Gastroesophageal sphincter (tissue), 4 donors: ENCODE results near the gene OGFR. TPM values are rescaled to one million over a fixed set of nuclear protein-coding genes. Genes with fewer than 3 reads are reported as not detected.

ENCODE experiments used
- ATAC-seq: fragments of 150-250 bp; one replicate; pipeline ENCODE4 v1.9.1; 2016; ENCODE audit warnings: mild to moderate bottlenecking, moderate library complexity
- H3K27ac ChIP-seq, 4 donors: fragments of 200-600 bp; sonication (generic) in 3 of 4; 1 replicate in 3 of 4; 2 replicates in 1 of 4; pipeline ENCODE4 v1.5.1; 2016 to 2019
- H3K27me3 ChIP-seq: fragments of 200-600 bp; sonication (generic); one replicate; pipeline ENCODE4 v1.5.1; 2019
- H3K36me3 ChIP-seq, 2 donors: fragments of 200-600 bp; sonication (generic); one replicate each; pipeline ENCODE4 v1.5.1; 2019; ENCODE audit warnings: control low read depth in 1 of 2
- H3K4me1 ChIP-seq, 3 donors: fragments of 200-600 bp; sonication (generic); 1 replicate in 2 of 3; 2 replicates in 1 of 3; pipeline ENCODE4 v1.5.1; 2016 to 2019; ENCODE audit warnings: control low read depth in 2 of 3
- H3K4me3 ChIP-seq, 2 donors: fragments of 200-600 bp; sonication (generic); one replicate each; pipeline ENCODE4 v1.5.1; 2019; ENCODE audit warnings: mild to moderate bottlenecking in 1 of 2, moderate library complexity in 1 of 2
- H3K9me3 ChIP-seq, 3 donors: fragments of 200-600 bp; sonication (generic); one replicate each; pipeline ENCODE4 v1.5.1; 2017 to 2019; ENCODE audit warnings: control low read depth in 2 of 3
- CTCF ChIP-seq, 4 experiments: fragments of 200-600 bp in 2 of 4; fragments of 450-650 bp in 2 of 4; sonication (generic) in 1 of 4; IDR thresholded peaks; one replicate each; pipeline ENCODE4 v1.5.1; 2017 to 2019; ENCODE audit warnings: antibody characterized with exemption in 4 of 4, mild to moderate bottlenecking in 2 of 4, moderate library complexity in 2 of 4
- EP300 ChIP-seq: sonication (generic); formaldehyde crosslinking; IDR thresholded peaks from one replicate; pipeline ENCODE4 v1.6.1; 2017; ENCODE audit warnings: antibody characterized with exemption, mild to moderate bottlenecking
- POLR2A ChIP-seq, 2 donors: fragments of 450-650 bp; IDR thresholded peaks; one replicate each; pipeline ENCODE4 v1.6.1; 2017; ENCODE audit warnings: antibody characterized with exemption in 2 of 2, mild to moderate bottlenecking in 2 of 2, moderate library complexity in 1 of 2
- POLR2AphosphoS5 ChIP-seq: sonication (generic); formaldehyde crosslinking; IDR thresholded peaks from one replicate; pipeline ENCODE4 v1.6.1; 2017; ENCODE audit warnings: antibody characterized with exemption
- WGBS, 2 donors: methylation state at CpG; one replicate each; pipeline ENCODE4 v1.1.5; 2018; ENCODE audit warnings: low coverage in 1 of 2; 5-methylcytosine and 5-hydroxymethylcytosine counted together
- total RNA-seq, 4 donors: library from RNA; depleted of rRNA; stranded (reverse); fragments of >200 nt; gene quantifications; one replicate each; pipeline ENCODE4 v1.1.0, GENCODE V29; 2016

Gene OGFR
- total RNA-seq, 4 donors from 2014 or later: 55.1 to 61.0 (median 58.9) TPM

GRCh38 chr20:62768234-62768546 lies 36.4 kb upstream of the OGFR start:
- Histone ChIP-seq H3K36me3 (no peaks in the 10 kb centered on the region), H3K27ac (peak overlapping the region in 1 of 4 donors; percentile 19), H3K27me3 (peaks cover 59% of the 10 kb centered on the region), H3K9me3 (no peaks in the 10 kb centered on the region), H3K4me1 (peaks cover 0 to 28% (median 3%) of the 10 kb centered on the region in 3 donors), H3K4me3 (no peak overlapping the region)
- ATAC-seq: no peak
- 71% methylated on average over 4 of the region's 8 CpGs; no CpG with 5 or more reads in 1 of the 2 donors for WGBS, 2 donors
- TF ChIP-seq EP300: no peak
- TF ChIP-seq POLR2A (IDR thresholded peaks at IDR 0.05): no peak
- no peak for TF ChIP-seq CTCF (IDR thresholded peaks at IDR 0.05)
- no peak for TF ChIP-seq POLR2AphosphoS5

- WGBS, 2 donors: 17 to 75% methylated on average over 1 to 10 of the region's 21 CpGs
- Histone ChIP-seq H3K27me3 (peaks cover 59% of the 10 kb centered on the region), H3K36me3 (no peaks in the 10 kb centered on the region), H3K4me1 (peaks cover 0 to 33% (median 3%) of the 10 kb centered on the region in 3 donors), H3K4me3 (no peak overlapping the region), H3K27ac (peak overlapping the region in 1 of 4 donors; percentile 19), H3K9me3 (no peaks in the 10 kb centered on the region)
- ATAC-seq: no peak
- TF ChIP-seq CTCF (IDR thresholded peaks at IDR 0.05) (no peak), EP300 (no peak), POLR2AphosphoS5 (no peak), POLR2A (IDR thresholded peaks at IDR 0.05) (no peak)
Measured at GRCh38 chr20:62768551-62769287, 35.9 kb upstream of the OGFR start.

DNA sequence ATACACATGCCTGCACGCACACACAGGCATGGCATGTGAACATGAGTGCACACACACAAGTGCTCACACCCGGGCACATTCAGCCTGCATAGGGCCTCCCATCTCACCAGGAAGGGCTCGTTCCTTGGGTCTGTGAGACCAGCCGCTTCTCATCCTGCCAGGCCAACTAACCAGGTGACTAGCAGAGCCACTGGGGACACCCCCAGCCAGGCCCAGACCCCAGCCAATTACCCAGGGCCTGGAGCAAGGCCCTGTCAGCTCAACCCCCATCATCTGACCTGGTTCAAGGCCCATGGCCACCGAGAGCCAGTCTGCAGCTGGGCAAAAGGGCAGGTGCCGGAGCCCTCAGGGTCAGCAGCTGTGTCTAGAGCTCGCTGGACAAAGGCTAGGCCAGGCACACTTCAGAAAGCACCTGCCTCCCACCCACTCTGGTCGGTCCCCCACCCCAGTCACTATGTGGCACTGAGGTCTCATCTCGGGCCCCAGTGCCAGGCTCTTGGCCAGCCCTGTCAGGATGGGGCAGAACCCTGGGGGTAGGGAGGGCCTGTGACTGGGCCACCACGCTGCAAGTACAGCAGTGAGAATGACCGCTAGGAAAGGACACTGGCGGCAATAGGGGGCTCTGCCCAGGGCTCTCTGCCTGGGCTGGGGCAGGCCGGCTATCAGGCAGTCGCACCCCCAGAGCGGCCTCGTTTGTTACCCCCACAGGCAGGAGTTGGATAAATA lies 35.1 kb upstream of the OGFR start:
- H3K36me3 ChIP-seq: no peaks in the 10 kb centered on the region
- no peak for TF ChIP-seq EP300
- TF ChIP-seq CTCF (IDR thresholded peaks at IDR 0.05): no peak
- TF ChIP-seq POLR2AphosphoS5: no peak
- TF ChIP-seq POLR2A (IDR thresholded peaks at IDR 0.05): no peak
- no peak overlapping the region for H3K4me3 ChIP-seq
- H3K4me1 ChIP-seq: peaks cover 0 to 38% (median 3%) of the 10 kb centered on the region in 3 donors
- no peak for ATAC-seq
- H3K27me3 ChIP-seq: peaks cover 55% of the 10 kb centered on the region
- no peaks in the 10 kb centered on the region for H3K9me3 ChIP-seq
- no peak overlapping the region for H3K27ac ChIP-seq
- no CpG with 5 or more reads among the region's 16 CpGs for WGBS, 2 donors

DNA sequence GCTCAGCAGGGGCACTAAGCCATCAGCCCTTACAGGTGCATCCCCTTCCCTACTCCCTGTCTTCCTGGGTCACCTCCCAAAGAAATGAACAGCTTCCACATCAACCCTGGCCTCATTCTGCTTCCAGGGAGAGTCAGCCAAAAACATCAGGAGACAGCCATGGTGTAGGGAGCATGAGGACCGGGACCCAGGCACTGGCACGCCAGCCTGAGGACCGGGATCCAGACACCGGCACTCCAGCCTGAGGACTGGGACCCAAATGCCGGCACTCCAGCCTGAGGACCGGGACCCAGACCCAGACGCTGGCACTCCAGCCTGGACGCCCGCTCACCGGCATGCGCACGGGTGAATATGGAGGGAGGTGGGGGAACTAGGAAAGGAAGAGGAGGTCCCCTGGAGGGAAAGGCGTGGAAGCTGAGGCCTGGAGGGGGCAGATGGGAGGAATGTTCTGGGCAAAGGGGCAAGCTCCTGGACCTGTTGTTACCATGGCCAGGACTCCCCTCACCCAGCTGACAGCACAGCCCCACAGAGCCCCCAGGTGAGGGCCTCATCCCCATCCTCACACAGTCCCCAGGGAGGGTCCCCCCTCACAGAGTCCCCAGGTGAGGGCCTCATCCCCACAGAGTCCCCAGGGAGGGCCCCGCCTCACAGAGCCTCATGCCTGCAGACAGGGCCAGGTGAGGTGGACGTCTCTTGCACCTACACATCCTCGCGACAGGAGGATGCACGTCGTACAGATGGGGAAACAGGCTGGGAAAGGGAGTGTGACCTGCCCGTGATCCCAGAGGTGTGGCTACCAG lies 34.3 kb upstream of the OGFR start:
- H3K27ac ChIP-seq: no peak overlapping the region
- H3K36me3 ChIP-seq: no peaks in the 10 kb centered on the region
- 100% methylated on average over 3 to 4 of the region's 20 CpGs for WGBS, 2 donors
- TF ChIP-seq CTCF (IDR thresholded peaks at IDR 0.05): no peak
- TF ChIP-seq POLR2AphosphoS5: no peak
- TF ChIP-seq POLR2A (IDR thresholded peaks at IDR 0.05): no peak
- TF ChIP-seq EP300: no peak
- H3K4me3 ChIP-seq: no peak overlapping the region
- peaks cover 48% of the 10 kb centered on the region for H3K27me3 ChIP-seq
- no peaks in the 10 kb centered on the region for H3K9me3 ChIP-seq
- H3K4me1 ChIP-seq: peaks cover 0 to 38% (median 3%) of the 10 kb centered on the region in 3 donors
- ATAC-seq: no peak
